Neural cell (in vitro differentiated cells): Measurements from ENCODE around the gene DCAF5. TPM values are rescaled to one million over a fixed set of nuclear protein-coding genes. Genes with fewer than 3 reads are reported as not detected.

Experiments
- H2AFZ ChIP-seq: fragments of 200-600, 300-800 bp; sonication (generic), shearing (Covaris generic); 2 replicates; pipeline ENCODE4 v1.6.0; 2014; ENCODE audit warnings: low read depth, mild to moderate bottlenecking, antibody characterized with exemption, low read length, moderate library complexity
- H3F3A ChIP-seq: fragments of 200-600 bp; shearing (Covaris generic); 2 replicates; pipeline ENCODE4 v1.6.1; 2016; ENCODE audit warnings: mild to moderate bottlenecking, moderate library complexity, mixed read lengths, antibody characterized with exemption, low read length; ENCODE audit not compliant: insufficient read depth, poor library complexity, severe bottlenecking
- H3K27ac ChIP-seq: fragments of 200-600, 300-800 bp; sonication (generic), shearing (Covaris generic); 2 replicates; pipeline ENCODE4 v1.5.1; 2014; ENCODE audit warnings: mild to moderate bottlenecking, low read length, moderate library complexity
- H3K27me3 ChIP-seq: fragments of 300-800, 200-600 bp; sonication (generic), shearing (Covaris generic); 2 replicates; pipeline ENCODE4 v1.6.0; 2014; ENCODE audit warnings: mild to moderate bottlenecking, low read depth, low read length, moderate library complexity; ENCODE audit not compliant: insufficient read depth
- H3K36me3 ChIP-seq: fragments of 300-800, 200-600 bp; sonication (generic), shearing (Covaris generic); 2 replicates; pipeline ENCODE4 v1.5.1; 2014; ENCODE audit warnings: mild to moderate bottlenecking, antibody characterized with exemption, low read length, moderate library complexity; ENCODE audit not compliant: insufficient read depth
- H3K4me2 ChIP-seq: fragments of 300-800, 200-600 bp; sonication (generic), shearing (Covaris generic); 2 replicates; pipeline ENCODE4 v1.6.0; 2014; ENCODE audit warnings: mild to moderate bottlenecking, low read length
- H3K4me3 ChIP-seq: fragments of 300-800, 200-600 bp; sonication (generic), shearing (Covaris generic); 2 replicates; pipeline ENCODE4 v1.5.1; 2014; ENCODE audit warnings: mild to moderate bottlenecking, low read length, moderate library complexity
- H3K79me2 ChIP-seq: fragments of 200-600 bp; shearing (Covaris generic); replicated peaks from 2 replicates; pipeline ENCODE4 v1.6.0; 2014; ENCODE audit warnings: mild to moderate bottlenecking, low read length, moderate library complexity; ENCODE audit not compliant: insufficient read depth
- H3K9ac ChIP-seq: fragments of 300-800, 200-600 bp; sonication (generic), shearing (Covaris generic); 2 replicates; pipeline ENCODE4 v1.6.1; 2016; ENCODE audit warnings: mild to moderate bottlenecking, low read length, mixed read lengths
- H3K9me2 ChIP-seq: fragments of 200-600 bp; shearing (Covaris generic); 2 replicates; pipeline ENCODE4 v1.6.1; 2016; ENCODE audit warnings: mild to moderate bottlenecking, low read length, mixed read lengths; ENCODE audit not compliant: insufficient read depth
- H3K9me3 ChIP-seq: fragments of 200-600, 300-800 bp; sonication (generic), shearing (Covaris generic); 2 replicates; pipeline ENCODE4 v1.6.1; 2016; ENCODE audit warnings: mild to moderate bottlenecking, mixed run types, low read length, moderate library complexity, mixed read lengths
- H4K20me1 ChIP-seq: fragments of 200-600 bp; shearing (Covaris generic); 2 replicates; pipeline ENCODE4 v1.6.1; 2016; ENCODE audit warnings: mild to moderate bottlenecking, mixed run types; ENCODE audit not compliant: insufficient read depth
- CTCF ChIP-seq: fragments of 450-650 bp; IDR thresholded peaks from 2 replicates; pipeline ENCODE4 v1.5.1; 2014; ENCODE audit warnings: antibody characterized with exemption, mild to moderate bottlenecking, moderate library complexity; ENCODE audit not compliant: poor library complexity, severe bottlenecking
- EP300 ChIP-seq: fragments of 450-650 bp; conservative IDR thresholded peaks from 2 replicates; pipeline ENCODE4 v1.6.1; 2014; ENCODE audit warnings: antibody characterized with exemption, mild to moderate bottlenecking, moderate library complexity; ENCODE audit not compliant: poor library complexity, severe bottlenecking
- EZH2 ChIP-seq: fragments of 200-600, 300-800 bp; shearing (Covaris generic), sonication (generic); IDR thresholded peaks from 2 replicates; pipeline ENCODE4 v1.6.1; 2014; ENCODE audit warnings: antibody characterized with exemption, low read length, borderline replicate concordance, mild to moderate bottlenecking; ENCODE audit not compliant: insufficient read depth, poor library complexity, severe bottlenecking
- MXI1 ChIP-seq: fragments of 450-650 bp; conservative IDR thresholded peaks from 2 replicates; pipeline ENCODE4 v1.6.1; 2014; ENCODE audit warnings: antibody characterized with exemption, mild to moderate bottlenecking; ENCODE audit not compliant: poor library complexity, severe bottlenecking
- POLR2AphosphoS5 ChIP-seq: IDR thresholded peaks from 2 replicates; pipeline ENCODE4 v1.6.1; 2012
- RAD21 ChIP-seq: fragments of 450-650 bp; conservative IDR thresholded peaks from 2 replicates; pipeline ENCODE4 v1.6.1; 2014; ENCODE audit warnings: antibody characterized with exemption, mild to moderate bottlenecking, moderate library complexity
- REST ChIP-seq: IDR thresholded peaks from 2 replicates; pipeline ENCODE4 v1.6.1; 2012; ENCODE audit warnings: borderline replicate concordance
- SMC3 ChIP-seq: fragments of 450-650 bp; conservative IDR thresholded peaks from 2 replicates; pipeline ENCODE4 v1.6.1; 2014; ENCODE audit warnings: antibody characterized with exemption, mild to moderate bottlenecking, moderate library complexity; ENCODE audit not compliant: poor library complexity
- TAF1 ChIP-seq: IDR thresholded peaks from 2 replicates; pipeline ENCODE4 v1.6.1; 2012; ENCODE audit warnings: low read depth
- polyA plus RNA-seq: library from polyadenylated mRNA; depleted of rRNA; stranded (reverse); fragments of >200 nt; gene quantifications from 2 replicates; pipeline ENCODE4 v1.2.3, GENCODE V29; 2014

DCAF5 gene
- polyA plus RNA-seq, 1 donor from 2014 or later, result 33.5 TPM

- Histone ChIP-seq H3K36me3 (no peaks in the 10 kb centered on the region), H3K4me2 (no peak overlapping the region), H4K20me1 (no peaks in the 10 kb centered on the region), H3F3A (peaks cover 3% of the 10 kb centered on the region), H3K9ac (no peak overlapping the region), H3K9me2 (no peaks in the 10 kb centered on the region), H3K9me3 (no peaks in the 10 kb centered on the region), H3K79me2 (no peaks in the 10 kb centered on the region), H3K27ac (no peak overlapping the region), H3K4me3 (no peak overlapping the region), H3K27me3 (no peaks in the 10 kb centered on the region), H2AFZ (no peak overlapping the region)
- TF ChIP-seq REST, result no peak
- no peak for TF ChIP-seq MXI1
- no peak for TF ChIP-seq EZH2
- TF ChIP-seq EP300, result no peak
- TF ChIP-seq POLR2AphosphoS5, result no peak
- no peak for TF ChIP-seq SMC3
- no peak for TF ChIP-seq RAD21
- no peak for TF ChIP-seq TAF1
- no peak for TF ChIP-seq CTCF
These were observed 107.0 kb downstream of the DCAF5 start for GRCh38 chr14:69045857-69046475.

- TF ChIP-seq EZH2 (no peak), SMC3 (no peak), TAF1 (no peak), EP300 (no peak), REST (no peak), CTCF (no peak), RAD21 (no peak), POLR2AphosphoS5 (no peak), MXI1 (no peak)
- Histone ChIP-seq H3K9me2 (no peaks in the 10 kb centered on the region), H3K9ac (no peak overlapping the region), H3F3A (no peaks in the 10 kb centered on the region), H2AFZ (no peak overlapping the region), H3K27me3 (no peaks in the 10 kb centered on the region), H3K27ac (no peak overlapping the region), H3K36me3 (no peaks in the 10 kb centered on the region), H3K4me2 (no peak overlapping the region), H3K79me2 (no peaks in the 10 kb centered on the region), H4K20me1 (no peaks in the 10 kb centered on the region), H3K9me3 (no peaks in the 10 kb centered on the region), H3K4me3 (no peak overlapping the region)
These were observed 107.9 kb downstream of the DCAF5 start for GRCh38 chr14:69044965-69045555.
